RCC 7860 (cell line): Measurements from ENCODE around the gene THAP7.

Experiments
- DNase-seq: peaks from one replicate; pipeline ENCODE4 v3.0.0-alpha.2; 2015; ENCODE audit warnings: low spot score
- FAIRE-seq: peaks from 2 replicates; lab custom pipeline; 2012; peaks lifted over from hg19 to GRCh38; lab: Jason Lieb, UNC

The THAP7 gene

GRCh38 chr22:20965104-20965887, 36.6 kb downstream of the THAP7 start:
- DNase-seq: no peak

GRCh38 chr22:20964799-20965103, 37.2 kb downstream of the THAP7 start:
- DNase-seq: no peak
- FAIRE-seq: no peak

More at GRCh38 chr22:20965104-20965887, 36.6 kb downstream of the THAP7 start:
- FAIRE-seq: no peak

GRCh38 chr22:20964090-20964798, 37.7 kb downstream of the THAP7 start:
- DNase-seq (no peak), FAIRE-seq (no peak)

GRCh38 chr22:20963201-20964052, 38.5 kb downstream of the THAP7 start:
- FAIRE-seq: no peak
- no peak for DNase-seq

GRCh38 chr22:20962491-20962945, 39.4 kb downstream of the THAP7 start:
- no peak for FAIRE-seq
- DNase-seq: no peak

- FAIRE-seq (no peak), DNase-seq (no peak)
Observed at GRCh38 chr22:20960609-20961008, 41.3 kb downstream of the THAP7 start.

- FAIRE-seq (no peak), DNase-seq (no peak)
Observed at GRCh38 chr22:20959578-20960461, 42.1 kb downstream of the THAP7 start.

- DNase-seq (no peak), FAIRE-seq (no peak)
Observed at GRCh38 chr22:20957683-20958431, 44.1 kb downstream of the THAP7 start.

GRCh38 chr22:20957102-20957682, 44.7 kb downstream of the THAP7 start:
- no peak for FAIRE-seq
- no peak for DNase-seq

GRCh38 chr22:20956258-20957101, 45.4 kb downstream of the THAP7 start:
- no peak for FAIRE-seq
- DNase-seq: peak; percentile 14

- FAIRE-seq (no peak), DNase-seq (no peak)
Observed at GRCh38 chr22:20955548-20955947, 46.4 kb downstream of the THAP7 start.

- FAIRE-seq (no peak), DNase-seq (no peak)
Observed at GRCh38 chr22:20953668-20954500, 48.0 kb downstream of the THAP7 start.

GRCh38 chr22:20953342-20953608, 48.6 kb downstream of the THAP7 start:
- DNase-seq: no peak
- FAIRE-seq: no peak

- no peak for DNase-seq
- FAIRE-seq: no peak
Observed at GRCh38 chr22:20952544-20953341, 49.2 kb downstream of the THAP7 start.

- FAIRE-seq (no peak), DNase-seq (no peak)
Observed at GRCh38 chr22:20951932-20952380, 50.0 kb downstream of the THAP7 start.

GRCh38 chr22:20951151-20951931, 50.6 kb downstream of the THAP7 start:
- DNase-seq: peak; percentile 33
- FAIRE-seq: no peak
